ENCODE results near the gene ANOS1. TPM values are rescaled to one million over a fixed set of nuclear protein-coding genes. Genes with fewer than 3 reads are reported as not detected.

ANOS1 gene
- total and polyA plus RNA-seq, 12 donors: 0.81 to 7.8 (median 4.7) TPM

DNA sequence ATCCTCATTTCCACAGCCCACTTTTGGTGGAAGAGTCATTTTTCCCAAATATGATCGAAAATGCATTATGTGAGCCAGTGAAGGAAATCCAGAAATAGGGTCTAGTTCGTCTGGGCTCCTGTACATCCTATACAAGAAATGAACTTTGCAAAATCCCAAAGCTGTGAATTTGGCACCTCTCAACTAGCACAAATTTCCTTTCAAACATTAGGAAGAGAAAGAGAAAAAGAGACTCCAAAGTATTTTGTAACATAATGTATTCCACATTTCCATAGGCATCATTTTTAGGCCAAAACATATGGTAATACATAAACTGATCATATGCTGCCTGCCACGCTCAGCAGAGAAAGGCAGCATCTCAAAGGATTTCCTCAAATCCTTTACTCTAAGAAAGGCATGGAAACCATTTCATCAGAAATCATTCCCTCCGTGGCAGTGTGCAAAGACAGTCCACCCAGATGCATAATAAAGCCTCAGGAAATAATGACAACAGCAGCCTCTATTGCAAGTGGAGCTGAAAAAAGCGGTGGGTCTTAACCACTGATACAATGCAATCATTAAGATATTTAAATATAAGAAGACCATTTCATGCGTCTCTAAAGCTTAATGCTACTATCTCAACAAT lies 56.8 kb downstream of the ANOS1 start:
- DNase-seq (no peak), ATAC-seq (no peak)
- TF ChIP-seq, protein P1, sequence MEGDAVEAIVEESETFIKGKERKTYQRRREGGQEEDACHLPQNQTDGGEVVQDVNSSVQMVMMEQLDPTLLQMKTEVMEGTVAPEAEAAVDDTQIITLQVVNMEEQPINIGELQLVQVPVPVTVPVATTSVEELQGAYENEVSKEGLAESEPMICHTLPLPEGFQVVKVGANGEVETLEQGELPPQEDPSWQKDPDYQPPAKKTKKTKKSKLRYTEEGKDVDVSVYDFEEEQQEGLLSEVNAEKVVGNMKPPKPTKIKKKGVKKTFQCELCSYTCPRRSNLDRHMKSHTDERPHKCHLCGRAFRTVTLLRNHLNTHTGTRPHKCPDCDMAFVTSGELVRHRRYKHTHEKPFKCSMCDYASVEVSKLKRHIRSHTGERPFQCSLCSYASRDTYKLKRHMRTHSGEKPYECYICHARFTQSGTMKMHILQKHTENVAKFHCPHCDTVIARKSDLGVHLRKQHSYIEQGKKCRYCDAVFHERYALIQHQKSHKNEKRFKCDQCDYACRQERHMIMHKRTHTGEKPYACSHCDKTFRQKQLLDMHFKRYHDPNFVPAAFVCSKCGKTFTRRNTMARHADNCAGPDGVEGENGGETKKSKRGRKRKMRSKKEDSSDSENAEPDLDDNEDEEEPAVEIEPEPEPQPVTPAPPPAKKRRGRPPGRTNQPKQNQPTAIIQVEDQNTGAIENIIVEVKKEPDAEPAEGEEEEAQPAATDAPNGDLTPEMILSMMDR (IDR thresholded peaks at IDR 0.05): no peak
- intact Hi-C loops (cut with DNase I): no loop called here
- Histone ChIP-seq H3K27me3 (no peaks in the 10 kb centered on the region), H3K36me3 (no peaks in the 10 kb centered on the region), H3K4me3 (no peak overlapping the region), H3K9me3 (no peaks in the 10 kb centered on the region), H3K4me1 (no peaks in the 10 kb centered on the region), H3K27ac (no peak overlapping the region)
- 76 to 84% methylated on average over 6 of the region's 6 CpGs for WGBS, 2 donors

DNA sequence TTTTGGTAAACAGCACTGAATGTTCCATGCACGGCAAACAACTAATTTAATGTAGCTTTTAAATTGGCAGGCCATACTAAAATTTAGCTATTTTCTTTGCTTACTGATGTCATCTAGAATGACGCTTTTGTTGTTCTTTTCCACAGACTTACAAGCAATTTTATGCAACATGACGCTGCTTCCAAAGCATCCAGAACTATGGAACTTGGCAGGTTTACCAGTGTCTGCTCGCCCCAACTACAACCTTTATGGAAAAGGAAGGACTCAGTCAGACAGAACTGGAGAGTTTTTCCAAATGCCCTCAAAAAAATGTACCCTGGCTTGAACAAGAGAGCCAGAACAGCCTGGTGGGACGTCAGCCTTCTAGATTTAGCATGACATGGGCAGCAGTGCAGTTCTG lies 58.7 kb downstream of the ANOS1 start:
- Histone ChIP-seq H3K9me3 (no peaks in the 10 kb centered on the region), H3K27me3 (no peaks in the 10 kb centered on the region), H3K4me1 (no peaks in the 10 kb centered on the region), H3K27ac (no peak overlapping the region), H3K36me3 (no peaks in the 10 kb centered on the region), H3K4me3 (no peak overlapping the region)
- 69 to 71% methylated on average over 5 of the region's 5 CpGs for WGBS, 2 donors
- DNase-seq: no peak
- TF ChIP-seq, protein P1 (IDR thresholded peaks at IDR 0.05): no peak
- ATAC-seq: no peak
- intact Hi-C loops (cut with DNase I): no loop called here

DNA sequence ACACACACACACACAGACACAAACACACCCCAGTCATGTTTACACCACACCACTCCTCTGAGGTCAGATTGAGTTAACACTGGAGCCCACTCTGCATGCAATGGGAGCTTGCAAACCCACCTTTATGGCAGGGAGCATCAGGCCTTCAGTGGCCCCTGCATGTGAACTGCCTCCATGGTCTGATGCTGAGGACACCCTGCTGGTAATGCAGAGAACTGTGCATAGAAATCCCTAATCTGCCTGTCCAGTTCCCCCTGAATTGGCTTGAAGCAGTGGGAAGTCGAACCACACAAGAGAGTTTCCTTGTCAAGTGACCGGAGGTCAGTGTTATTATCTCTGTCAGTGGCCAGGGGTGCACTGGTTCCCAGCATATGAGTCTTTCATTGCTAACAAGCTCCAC lies 59.8 kb downstream of the ANOS1 start:
- WGBS, 2 donors: 39 to 49% methylated on average over 2 of the region's 2 CpGs
- Histone ChIP-seq H3K4me3 (no peak overlapping the region), H3K4me1 (no peaks in the 10 kb centered on the region), H3K27me3 (no peaks in the 10 kb centered on the region), H3K36me3 (no peaks in the 10 kb centered on the region), H3K27ac (no peak overlapping the region), H3K9me3 (no peaks in the 10 kb centered on the region)
- no peak for ATAC-seq
- DNase-seq: no peak
- intact Hi-C loops (cut with DNase I): no loop called here
- TF ChIP-seq, protein P1 (IDR thresholded peaks at IDR 0.05): no peak

DNA sequence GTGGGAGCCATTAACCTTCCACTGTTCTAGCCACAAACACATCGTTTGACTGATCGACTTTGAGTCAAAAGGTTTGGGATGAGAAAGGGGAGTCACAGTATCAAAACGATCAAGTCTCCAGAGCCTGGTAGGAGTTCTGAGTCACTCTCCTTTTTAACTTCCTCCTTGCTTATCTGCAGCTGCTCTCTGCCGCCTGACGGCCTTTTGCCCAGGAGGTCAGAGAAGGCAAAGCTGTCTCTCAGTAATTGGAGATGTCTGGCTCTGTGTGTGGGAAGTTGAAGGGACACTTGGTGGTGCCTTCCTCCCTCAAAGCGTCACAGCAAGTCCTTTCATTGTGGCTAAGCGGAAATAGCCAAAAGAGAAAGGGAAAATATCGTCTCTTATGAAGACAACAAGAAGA lies 63.1 kb downstream of the ANOS1 start:
- 46 to 48% methylated on average over 8 of the region's 8 CpGs for WGBS, 2 donors
- peak in 1 of 8 donors; percentile 51 for ATAC-seq
- Histone ChIP-seq H3K4me1 (no peaks in the 10 kb centered on the region), H3K36me3 (no peaks in the 10 kb centered on the region), H3K4me3 (no peak overlapping the region), H3K27ac (no peak overlapping the region), H3K27me3 (no peaks in the 10 kb centered on the region), H3K9me3 (no peaks in the 10 kb centered on the region)
- TF ChIP-seq, protein P1 (IDR thresholded peaks at IDR 0.05): no peak
- no peak for DNase-seq
- intact Hi-C loops (cut with DNase I): no loop called here
